GM21360 (cell line): ENCODE results near the gene PELI1.
"Not testable (repeated sequence)": the region's sequence is repeated elsewhere in the genome, so short reads cannot be mapped to it uniquely, and the experiment has no call there.

Experiments
- ATAC-seq: cut with Tn5 transposase; IDR thresholded peaks from one replicate; pipeline ENCODE4 v1.9.1; 2021; ENCODE audit warnings: mild to moderate bottlenecking, moderate library complexity; ENCODE audit not compliant: unreplicated experiment

PELI1 gene

DNA sequence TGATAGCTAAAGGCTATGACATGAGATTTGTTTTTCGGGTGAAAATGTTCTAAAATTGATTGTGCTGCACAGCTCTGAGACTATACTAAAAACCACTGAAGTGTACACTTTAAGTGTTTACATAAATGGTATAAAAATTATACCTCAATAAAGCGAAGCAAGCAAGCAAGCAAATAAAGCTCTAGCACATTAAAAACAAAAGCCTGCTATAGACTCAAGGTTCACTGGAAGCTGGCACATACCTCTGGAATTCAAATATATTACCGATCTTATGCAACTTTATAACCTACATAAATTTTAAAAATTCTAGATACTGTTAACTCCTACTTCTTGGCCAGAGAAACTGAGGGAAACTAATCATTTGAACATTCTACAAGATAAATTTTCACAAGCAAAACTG lies 20.1 kb downstream of the PELI1 start:
- ATAC-seq, result no peak

DNA sequence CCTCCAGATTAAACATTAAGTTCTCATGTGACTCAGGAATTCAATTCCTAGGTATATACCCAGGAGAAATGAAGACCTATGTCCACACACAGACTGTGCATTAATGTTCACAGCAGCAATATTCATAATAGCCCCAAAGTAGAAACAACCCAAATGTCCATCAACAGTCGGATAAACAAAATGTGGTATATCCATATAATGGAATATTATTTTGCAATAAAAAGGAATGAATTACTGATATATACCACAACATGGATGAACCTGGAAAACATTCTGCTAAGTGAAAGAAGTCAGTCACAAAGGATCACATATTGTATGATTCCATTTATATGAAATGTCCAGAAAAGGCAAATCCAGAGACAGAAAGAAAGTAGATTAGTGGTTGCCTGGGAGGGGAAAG lies 20.5 kb downstream of the PELI1 start:
- ATAC-seq, result no peak

DNA sequence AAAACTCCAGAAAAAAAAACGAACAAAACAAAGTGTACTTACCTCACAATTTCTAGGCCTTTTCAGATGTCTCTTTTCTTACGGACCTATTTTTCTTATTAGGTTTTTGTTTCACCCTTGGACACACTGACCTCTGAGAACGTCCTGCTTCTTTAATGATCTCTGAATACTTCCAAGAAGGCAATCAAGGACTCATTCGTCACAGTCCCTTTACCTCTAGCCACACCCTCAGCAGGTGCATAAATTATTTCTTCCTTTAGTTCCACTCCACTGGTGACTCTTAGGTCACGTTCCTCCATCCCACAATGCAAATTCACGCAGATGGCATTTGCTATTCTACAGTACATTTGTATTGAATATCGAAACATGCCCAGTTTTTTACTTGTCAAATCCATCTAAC lies 21.9 kb downstream of the PELI1 start:
- no peak for ATAC-seq

DNA sequence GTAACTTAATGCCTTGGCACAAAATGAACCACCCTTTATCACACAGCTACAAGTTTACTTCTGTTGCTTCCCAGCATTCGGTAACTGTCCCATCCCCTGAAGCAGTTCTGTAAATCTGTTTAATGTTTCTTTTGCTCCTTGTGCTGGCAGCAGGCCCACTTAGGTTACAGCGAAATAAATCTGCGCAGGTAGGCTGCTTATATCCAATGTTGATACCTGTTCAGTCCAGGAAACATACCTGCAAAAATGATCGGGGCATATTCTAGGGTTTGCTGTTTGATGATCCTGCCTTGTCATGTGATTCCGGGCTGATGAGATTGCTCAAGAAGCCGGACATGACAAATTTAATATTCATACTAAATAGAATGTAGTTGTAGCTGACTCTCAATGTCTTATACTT lies 23.3 kb downstream of the PELI1 start:
- ATAC-seq, result no peak

DNA sequence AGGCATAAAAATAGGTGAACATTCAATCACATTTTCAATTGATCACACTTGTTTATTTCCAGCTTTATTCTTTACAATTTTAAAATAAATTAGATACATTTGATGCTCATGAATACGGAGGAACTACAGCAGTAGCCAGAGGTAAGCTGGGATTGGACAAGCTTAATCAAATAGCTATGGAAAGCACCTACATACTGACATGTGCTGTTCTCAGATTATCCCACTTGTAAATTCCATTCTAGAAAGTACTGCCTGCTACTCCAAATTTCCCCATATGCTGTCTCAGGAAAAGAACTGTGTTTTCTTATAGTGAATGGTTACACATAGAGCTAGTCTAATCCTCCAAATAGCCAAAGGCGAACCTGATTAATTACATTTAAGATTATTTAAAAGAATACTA lies 24.2 kb downstream of the PELI1 start:
- no peak for ATAC-seq

DNA sequence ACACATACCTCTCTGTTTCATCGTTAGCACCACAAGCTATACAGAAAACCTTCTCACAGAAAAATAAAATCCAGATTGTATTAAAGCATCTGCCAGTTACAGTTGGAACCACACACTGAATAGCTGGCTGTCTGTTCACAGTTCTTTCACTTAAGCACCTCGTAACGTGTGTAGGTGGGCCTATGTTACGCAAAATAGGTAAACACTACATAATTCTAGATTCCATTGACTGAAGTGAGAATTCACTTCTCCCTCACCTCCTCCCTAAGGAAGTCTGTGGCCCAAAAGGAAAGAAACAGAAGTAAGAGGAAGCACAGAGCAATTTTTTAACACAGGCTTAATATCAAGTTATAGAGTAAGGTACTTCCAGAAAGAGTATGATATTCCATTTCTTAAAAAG lies 24.9 kb downstream of the PELI1 start:
- no peak for ATAC-seq

DNA sequence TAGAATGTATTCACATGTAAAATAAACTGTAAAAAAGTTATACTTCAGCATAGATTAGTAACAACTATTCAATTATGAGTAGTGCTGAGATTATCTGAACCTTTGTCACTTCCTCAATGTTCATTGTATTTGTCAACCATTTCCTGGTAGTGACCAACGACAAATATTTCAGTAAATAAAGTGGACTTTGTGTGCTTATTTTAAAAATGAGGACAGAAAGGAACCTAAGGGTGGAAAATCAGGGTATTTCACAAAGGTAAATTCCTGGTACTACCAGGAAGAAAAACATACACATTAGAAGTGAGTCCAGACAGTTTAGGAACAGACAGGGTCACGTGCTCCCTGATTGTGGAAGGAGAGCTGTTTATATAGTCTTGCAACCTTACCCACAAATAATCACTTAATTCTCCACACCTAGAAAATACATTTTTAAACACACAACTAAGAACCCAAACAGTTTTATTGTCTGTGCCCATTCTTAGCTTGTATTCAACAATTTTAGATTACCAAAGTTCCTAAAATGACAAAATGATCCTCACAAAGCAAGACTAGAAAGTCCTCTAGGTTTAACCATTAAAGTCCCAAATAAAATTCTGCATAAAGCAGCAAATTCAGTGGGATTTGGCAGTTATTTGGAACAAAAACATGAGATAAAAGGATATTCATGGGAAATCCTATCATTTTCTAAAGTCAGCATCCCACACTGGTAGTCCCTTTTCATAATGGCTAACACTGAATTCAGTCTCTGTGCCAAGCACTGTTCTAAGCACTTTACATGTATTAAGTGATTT lies 28.2 kb downstream of the PELI1 start:
- ATAC-seq, result no peak

DNA sequence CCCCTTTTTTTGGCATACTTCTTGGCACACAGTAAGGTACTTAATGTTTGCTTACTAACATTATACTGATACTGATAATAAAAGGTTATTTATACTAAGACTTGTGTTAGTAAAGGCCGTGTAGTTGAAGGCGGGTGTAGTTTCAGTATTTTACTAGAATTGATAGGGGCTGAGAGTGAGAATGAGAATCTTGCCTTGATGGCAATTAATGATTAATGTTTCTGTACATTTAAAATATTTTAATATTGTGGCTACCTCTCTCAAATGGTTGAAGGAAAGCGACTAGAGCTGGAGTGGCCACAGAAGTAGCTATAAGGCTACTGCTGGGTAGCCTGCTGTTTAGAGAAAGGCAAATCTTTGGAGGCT lies 29.3 kb downstream of the PELI1 start:
- ATAC-seq, result no peak

DNA sequence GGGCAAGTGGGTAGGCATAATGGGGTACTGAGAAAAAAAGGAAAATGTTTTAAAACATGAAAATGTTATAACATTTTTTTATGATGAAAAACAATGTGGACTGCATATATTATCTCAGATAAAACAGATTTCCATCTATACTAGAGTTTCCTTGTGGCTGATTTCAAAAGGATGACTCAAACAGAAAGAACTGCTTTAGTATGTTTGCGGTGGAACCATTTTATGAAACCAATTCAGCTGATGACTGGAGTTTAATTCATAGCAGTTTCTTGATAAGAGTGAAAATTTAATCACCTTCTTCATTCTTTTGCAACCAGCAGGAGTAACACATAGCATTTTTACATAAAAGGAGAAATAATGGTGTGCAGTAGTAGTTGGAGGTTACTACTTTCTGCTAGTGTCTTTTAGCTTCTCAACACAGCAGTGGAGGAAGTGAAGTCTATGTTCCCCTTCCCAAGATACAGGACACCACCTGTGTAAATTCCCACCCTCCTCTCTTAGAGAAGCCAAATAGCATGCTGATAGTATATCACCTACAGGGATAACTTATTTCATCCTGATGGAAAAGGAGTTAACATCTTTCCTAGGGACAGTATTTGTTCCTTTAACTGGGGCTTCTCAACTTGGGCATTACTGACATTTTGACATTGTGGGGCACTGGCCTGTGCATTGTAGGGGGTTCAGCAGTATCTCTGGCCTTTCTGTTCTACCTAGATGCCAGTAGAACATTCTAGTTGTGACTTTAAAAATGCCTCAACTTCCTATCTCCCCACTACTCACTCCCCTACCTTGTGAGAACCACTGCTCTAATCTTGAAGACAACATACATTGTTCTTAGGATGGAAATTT lies 29.9 kb downstream of the PELI1 start:
- ATAC-seq, result peak; percentile 53

DNA sequence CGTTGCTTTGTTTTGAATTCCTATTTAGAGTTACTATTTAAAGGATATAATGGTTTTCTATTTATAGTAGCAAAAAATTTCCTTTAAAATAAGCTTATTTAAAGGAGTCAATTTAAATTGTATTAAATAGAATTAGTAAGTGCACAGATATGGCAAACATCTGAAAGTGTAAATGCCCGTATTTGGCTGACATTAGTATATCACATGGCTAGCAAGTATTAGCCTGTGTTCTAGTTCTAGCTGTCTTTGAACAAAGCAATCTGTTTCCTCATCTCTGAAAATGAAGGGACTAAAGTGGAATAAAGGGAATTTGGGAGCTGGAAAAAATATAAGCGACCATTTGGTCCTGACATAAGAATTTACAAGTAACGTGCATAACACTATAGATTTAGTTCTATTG lies 32.2 kb downstream of the PELI1 start:
- ATAC-seq, result no peak

DNA sequence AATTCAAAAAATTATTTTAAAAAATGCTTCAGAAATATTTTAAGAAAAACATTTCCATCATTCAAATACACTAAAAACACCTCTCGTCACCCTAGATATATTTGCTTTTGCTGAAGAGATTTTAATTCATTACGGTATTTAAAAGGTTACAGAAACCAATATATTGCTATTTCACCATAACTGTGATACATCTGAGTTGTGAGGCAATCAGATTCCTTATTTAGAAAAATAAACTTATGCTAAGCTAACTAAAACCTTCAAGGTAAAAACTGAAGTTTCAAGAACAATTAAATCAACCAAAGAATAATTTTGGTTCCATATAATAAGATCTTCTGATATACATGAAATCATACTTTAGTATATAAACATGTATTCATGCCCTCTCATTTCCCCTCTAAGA lies 32.8 kb downstream of the PELI1 start:
- no peak for ATAC-seq

DNA sequence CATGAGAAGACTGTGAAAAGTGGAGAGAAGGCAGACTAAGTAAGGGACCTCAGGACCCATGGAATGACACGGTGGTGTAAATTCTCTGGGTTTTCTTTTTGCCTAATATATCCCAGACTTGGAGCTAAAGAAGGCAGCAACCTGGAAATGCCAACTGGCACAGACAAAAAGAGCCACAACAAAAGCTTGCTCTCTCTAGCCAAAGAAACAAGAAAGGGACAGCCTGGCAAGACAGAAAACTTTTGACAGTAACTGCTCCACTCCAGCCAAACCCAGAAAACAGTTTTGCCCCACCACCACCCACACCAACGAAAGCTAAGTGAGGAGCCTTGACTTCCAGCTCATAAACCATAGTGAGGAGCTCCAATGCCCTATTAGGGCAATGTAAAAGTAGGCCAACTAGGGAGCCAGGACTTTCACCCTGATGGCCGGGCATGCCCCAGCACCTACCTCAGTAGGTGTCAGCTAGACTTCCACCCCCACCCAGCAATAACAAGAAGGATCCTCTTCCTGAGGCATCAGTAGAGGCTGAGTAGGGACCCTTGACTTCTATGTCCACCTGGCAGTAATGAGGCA lies 35.5 kb downstream of the PELI1 start:
- ATAC-seq, result no peak

DNA sequence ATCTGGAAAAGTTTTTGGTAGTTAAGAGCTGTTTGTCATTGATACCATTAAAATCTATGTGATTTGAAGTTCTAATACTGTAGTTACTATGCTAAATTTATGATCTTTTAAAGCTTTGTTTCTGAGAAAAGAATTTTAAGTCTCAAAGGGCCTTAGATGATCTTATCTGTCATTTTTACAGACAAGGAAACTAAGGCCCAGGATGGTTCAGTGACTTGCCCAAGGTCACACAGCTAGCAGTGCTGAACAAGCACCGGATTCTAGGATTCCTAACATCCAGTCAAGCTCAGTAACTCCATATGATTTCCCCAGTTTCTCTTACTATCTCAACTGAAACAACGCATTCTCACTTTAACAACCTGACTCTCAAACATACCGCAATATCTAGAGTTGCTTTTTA lies 37.7 kb downstream of the PELI1 start:
- ATAC-seq, result no peak

DNA sequence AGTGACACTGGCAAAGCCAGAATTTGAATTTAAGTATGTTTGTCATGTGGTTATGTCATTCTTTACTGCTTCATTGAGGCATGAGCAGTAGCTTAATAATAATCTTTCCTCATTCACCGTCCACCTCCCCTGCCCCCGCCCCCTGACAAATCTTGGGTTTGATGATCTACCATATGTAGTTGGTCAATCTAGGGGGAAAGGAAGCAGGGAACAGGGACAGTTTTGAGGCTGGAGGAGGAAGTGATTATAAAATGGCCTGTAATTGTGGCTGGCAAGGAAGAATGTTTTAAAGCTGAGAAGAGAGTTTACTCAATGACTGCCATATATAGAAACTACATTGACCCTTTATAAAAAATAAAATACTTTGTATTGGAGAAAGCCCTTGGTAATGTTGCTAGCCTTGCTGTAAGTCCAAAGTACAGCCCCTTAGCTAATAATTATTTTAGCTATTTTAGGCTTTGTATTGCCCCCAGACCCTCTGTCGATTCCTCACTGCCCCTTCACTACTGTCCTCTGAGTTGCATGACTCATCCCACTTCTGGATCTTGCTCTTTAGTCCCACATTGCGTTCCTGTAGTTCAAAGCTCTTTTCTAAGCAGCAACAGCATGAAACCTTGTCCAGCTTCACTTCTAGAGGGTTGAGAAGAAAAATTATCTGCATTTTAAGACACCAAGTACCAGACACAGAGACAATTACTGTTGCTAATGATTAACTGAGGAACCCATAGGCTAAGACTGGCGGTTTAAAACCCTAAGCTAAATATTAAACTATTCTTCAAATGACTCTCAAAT lies 38.4 kb downstream of the PELI1 start:
- no peak for ATAC-seq

DNA sequence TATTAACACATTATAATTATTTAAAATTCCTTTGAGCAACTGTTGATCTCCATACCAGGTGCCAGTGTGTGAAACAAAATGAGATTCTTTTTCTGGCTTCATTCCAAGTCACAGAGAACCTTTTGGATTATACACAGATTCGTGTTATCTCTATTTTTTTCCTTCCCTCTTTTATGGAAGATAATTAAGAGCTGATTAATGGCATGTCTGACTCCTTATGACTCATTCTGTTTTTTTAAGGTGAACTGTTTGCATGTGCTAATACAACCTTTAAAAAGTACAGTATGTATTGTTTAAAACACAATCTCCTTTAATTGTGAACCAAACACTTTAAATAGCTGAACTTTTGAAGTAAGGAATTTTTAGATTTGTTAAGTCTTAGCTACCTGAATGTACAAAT lies 39.3 kb downstream of the PELI1 start:
- ATAC-seq, result no peak

DNA sequence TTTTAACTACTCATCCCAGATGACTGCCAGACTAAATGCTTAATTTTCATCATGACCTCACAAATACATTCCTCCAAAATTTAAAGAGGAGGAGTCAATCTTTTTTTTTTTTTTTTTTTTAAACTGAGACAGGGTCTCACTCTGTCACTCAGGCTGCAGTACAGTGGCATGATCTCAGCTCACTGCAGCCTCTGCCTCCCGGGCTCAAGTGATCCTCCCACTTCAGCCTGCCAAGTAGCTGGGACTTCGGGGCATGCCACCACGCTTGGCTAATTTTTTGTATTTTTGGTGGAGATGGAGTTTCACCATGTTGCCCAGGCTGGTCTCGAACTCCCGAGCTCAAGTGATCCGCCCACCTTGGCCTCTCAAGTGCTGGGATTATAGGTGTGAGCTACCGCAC lies 41.5 kb downstream of the PELI1 start:
- ATAC-seq, result not testable (repeated sequence)

DNA sequence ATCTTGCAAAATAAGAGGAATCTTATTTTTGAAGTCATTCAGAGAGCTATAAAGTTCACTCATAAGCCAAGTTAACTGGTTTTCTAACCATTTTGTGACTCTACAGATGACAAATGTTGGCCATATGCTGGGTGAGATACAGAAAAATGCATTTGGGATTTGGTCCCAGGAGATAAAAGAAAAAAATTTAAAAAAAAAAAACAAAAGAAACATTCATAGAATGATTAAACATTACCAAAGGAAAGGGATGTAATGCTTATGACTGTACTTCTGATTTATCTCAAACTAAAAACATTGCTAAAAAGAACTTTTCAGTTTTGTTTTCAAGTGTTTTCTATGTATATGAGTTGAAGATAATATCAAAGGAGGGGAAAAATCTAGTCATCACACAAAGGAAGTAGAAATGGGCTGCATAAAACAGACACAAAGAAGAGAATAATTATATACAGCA lies 43.1 kb downstream of the PELI1 start:
- peak; percentile 38 for ATAC-seq

DNA sequence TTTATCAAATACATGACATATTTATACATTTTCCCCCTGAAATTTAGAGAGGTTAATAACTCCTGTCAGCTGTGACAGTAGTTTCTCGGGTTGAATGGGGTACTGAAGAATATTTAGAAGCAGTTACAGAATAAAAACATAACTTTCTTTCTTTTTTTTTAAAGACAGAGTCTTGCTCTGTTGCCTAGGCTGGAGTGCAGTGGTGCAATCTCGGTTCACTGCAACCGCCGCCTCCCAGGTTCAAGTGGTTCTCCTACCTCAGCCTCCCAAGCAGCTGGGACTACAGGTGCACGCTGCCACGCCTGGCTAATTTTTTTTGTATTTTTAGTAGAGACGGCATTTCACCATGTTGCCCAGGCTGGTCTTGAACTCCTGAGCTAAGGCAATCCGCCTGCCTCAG lies 43.6 kb downstream of the PELI1 start:
- not testable (repeated sequence) for ATAC-seq

DNA sequence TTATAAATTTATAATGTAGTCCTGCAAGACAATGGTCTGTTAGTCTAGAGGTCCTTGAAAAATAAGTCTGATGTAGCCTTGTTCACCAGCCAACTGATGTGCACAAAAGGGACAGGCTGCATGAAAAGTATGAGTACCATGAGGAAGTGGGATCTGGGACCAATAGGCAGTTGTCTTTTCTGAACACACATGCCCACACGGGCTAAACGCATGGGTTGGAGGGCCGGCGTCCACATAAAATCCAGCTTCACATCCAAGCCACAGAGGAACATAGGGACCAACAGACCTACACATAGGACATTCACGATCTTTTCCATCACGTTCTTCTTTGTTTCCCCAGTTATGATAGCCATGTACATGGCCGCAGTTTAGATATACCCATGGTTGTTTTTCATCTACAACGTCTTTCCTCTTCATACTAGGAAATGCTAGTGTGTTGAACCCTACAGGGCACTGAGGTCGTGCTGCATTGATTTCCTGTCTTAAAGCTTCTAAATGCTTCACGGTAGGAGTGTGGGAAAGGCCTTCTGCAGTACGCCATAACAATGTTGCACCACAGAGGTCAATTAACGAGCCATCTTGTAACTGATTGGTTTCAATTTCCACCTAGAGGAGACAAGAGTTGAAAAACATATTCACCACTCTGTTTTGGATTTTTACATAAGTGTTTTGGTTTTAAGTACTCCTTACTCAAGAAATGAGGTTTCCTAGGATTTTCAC lies 49.4 kb downstream of the PELI1 start:
- ATAC-seq, result no peak

DNA sequence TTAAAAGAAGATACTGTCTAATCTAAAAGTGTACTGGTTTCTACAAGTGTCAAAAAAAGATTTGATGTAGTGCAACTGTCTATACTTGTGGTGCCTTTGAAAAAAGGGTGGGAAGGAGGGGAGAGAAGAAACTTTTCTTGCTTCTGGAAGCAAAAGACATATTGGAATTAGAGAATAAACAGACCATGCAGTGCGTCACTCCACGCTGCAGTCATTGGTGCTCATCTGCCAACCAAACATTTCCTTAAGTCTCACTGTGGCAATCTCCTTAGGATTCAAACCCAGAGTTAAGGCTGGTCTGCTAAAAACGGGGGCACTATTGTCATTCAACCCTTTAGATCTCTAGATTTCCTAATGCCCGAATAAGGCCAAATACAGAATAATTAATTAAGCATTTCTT lies 50.9 kb downstream of the PELI1 start:
- no peak for ATAC-seq

DNA sequence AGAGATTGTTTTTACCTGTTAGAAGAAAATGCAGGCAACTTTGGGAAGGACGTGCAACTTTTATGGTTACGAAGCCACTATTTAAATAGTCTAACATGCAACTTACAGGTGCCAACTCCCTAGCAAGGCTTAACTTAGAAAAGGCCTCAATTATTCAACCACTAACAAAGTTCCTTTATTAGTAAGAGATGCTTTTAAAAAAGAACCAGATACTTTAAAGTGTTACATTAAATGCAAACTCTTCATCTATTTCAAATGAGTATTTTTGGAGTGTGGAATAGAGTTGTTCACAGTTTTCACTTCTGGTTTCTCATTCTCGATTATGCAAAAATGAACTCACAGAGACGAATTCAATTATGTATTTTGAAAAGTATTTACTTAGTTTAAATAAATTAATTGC lies 51.7 kb downstream of the PELI1 start:
- peak; percentile 53 for ATAC-seq
